ENCODE results near the gene TLK2.
"Not testable (repeated sequence)": the region's sequence is repeated elsewhere in the genome, so short reads cannot be mapped to it uniquely, and the experiment has no call there.

TLK2 gene

GRCh38 chr17:62562656-62563055 is 84.0 kb downstream of the TLK2 start:
- DNase-seq = peak; percentile 45

GRCh38 chr17:62565817-62566216 is 87.2 kb downstream of the TLK2 start:
- DNase-seq = peak; percentile 50

DNA sequence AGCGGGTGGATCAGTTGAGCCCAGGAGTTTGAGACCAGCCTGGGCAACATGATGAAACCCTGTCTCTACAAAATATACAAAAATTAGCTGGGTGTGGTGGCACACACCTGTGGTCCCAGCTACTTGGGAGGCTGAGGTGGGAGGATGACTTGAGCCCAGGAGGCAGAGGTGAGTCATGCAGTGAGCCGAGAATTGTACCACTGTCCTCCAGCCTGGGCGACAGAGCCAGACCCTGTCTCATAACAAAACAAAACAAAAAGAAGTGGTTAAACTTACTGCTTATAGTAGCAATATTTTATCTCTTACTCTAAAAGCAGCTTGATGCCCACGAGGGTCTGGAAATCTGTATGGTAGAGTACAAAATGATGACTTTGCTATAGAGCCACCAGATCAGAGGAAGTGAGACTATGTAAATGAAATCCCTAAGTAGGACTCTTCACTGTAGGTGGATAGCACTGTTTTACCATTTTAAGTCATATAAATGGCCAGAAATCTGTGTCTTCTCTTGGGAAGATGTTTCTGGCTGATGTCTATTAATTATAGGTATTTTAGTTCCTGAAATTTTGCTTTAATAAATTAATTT is 88.5 kb downstream of the TLK2 start:
- DNase-seq = no peak

- DNase-seq = no peak
These were observed 93.9 kb downstream of the TLK2 start for GRCh38 chr17:62572488-62572887.

- DNase-seq = no peak
These were observed 94.3 kb downstream of the TLK2 start for GRCh38 chr17:62572888-62573401.

DNA sequence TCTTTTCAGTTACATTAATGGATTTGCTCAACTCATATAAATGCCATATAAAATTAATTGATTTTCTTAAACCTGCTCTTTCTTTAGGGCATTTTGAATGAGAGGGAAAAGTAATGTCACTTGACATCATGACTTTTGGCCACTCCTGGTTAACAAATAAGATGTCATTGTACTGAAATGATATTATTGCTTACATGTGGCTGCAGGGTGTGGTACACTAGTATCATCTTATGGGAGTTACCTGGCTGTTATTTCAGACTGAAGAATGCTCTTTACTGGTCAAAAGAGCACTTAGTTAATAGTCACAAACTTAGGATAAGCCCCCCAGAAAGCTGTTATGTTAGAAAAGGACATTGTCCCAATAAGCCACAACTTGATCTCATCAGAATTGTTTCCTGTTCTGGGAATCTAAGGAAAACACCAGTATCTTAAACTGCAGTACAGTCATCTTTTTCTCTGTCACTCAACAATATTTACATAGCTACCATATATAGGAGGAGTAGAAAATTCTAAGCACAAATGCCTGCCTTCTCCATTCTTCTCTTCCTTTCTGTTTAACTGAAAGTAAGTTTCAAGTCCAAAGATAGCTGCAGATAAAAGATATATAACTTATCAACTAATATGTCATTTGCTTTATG is 95.0 kb downstream of the TLK2 start:
- no peak for DNase-seq

DNA sequence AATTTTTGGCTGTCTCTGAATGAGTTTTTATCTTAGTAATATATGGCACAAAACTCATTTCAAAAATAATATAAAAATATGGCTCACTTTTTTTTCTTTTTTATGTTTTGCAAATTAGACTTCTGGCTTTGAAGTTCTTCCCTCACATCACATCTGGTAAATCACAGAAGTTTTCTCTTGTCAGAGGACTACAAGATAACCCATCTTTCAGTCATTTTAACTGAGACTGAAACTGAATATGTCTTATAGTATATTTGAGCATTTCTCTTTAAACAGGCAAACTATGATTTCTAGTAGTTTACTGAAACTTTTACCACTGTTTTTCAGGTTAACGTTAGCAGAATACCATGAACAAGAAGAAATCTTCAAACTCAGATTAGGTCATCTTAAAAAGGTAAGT is 97.8 kb downstream of the TLK2 start:
- DNase-seq = no peak

DNA sequence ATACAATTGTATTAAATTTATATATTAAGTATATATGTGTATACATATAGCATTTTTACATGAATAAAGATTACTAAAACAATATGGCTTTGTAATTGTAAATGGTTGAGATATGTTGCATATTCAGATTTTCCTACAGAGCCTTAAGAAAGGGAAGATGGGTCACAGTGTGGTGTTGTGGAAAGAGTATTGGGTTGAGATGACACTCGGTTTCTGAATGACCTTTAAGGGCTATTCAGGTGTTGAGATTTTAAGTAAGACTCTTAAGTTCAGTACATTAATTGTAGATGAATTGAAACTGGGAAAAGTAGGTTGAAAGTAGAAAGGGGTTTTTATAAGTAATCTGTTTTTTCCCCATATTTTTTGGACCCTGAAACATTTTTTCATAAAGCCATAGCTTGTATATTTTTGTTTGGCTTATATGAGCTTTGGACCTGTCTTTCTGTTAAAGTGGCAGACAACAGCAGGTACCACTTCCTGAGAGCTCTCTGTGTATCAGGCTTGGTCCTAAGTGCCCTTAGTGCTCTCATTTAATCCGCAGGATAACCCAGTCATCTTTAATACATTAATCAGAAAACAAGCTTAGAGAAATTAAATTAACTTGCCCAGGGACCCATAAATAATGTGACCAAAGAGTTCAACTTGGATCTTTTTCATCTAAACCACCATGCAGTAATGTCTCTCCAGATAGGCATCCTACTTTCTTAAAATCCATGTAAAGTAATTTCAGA is 100.3 kb downstream of the TLK2 start:
- no peak for DNase-seq

DNA sequence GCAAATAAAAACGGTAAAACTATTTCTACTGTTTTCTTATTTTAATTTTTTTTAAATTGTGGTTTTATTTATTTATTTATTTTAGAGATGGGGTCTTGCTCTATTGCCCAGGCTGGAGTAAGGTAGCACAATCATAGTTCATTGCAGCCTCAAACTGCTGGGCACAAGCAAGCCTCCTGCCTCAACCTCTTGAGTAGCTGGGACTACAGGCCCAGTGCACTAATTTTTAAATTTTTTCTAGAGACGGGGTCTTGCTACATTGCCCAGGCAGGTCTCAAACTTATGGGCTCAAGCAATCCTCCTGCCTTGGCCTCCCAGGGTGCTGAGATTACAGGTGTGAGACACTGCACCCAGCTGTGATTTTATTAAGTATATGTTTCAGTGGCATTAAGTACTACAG is 102.3 kb downstream of the TLK2 start:
- no peak for DNase-seq

DNA sequence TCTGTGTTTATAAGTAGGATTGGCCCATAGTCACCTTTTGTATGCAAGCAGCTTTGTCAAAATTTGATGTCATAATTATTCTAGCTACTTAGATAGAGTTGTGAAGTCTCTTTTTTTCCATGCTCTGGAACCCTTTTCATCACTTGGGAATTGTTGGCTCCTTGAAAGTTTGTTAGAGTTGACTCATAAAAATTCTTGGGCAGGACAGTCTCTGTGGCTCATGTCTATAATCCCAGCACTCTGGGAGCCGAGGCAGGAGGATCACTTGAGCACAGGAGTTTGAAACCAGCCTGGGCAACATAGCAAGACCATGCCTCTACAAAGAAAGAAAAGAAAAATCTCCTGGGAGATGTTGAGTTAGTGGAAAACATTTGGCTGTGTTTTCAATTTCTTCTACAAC is 103.1 kb downstream of the TLK2 start:
- no peak for DNase-seq

DNA sequence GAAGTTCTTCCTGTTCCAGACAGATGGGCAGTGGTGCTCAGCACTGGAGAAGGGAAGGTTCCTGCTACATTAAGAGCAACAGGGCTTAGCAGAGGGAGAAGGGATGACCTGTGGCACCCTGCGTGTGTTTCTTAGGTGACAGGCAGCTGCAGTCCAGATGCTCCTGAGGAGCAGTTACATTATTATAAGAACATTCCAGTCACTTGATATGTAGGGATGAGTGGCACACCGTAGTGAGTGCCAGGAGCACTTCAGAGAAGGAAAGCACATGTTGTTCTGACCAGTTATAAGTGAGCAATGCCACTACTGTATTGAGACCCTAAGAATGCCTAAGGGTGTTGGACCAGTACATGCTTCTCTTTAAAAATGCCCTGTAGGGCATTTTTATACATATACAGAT is 108.9 kb downstream of the TLK2 start:
- no peak for DNase-seq

- DNase-seq = no peak
These were observed 109.5 kb downstream of the TLK2 start for GRCh38 chr17:62588109-62588508.

- DNase-seq = no peak
These were observed 112.7 kb downstream of the TLK2 start for GRCh38 chr17:62591333-62591732.

DNA sequence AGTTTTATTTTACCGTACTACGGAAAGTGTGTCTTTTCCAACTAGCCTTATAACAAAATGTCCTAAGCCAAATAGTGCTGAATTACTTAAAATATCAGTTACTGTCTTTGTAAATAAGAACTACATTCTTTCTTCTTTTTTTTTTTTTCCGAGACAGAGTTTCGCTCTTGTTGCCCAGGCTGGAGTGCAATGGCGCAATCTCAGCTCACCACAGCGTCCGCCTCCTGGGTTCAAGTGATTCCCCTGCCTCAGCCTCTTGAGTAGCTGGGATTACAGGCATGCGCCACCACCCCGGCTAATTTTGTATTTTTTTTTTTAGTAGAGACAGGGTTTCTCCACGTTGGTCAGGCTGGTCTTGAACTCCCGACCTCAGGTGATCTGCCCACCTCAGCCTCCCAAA is 113.2 kb downstream of the TLK2 start:
- DNase-seq = not testable (repeated sequence)

- no peak for DNase-seq
These were observed 113.9 kb downstream of the TLK2 start for GRCh38 chr17:62592341-62593099.

DNA sequence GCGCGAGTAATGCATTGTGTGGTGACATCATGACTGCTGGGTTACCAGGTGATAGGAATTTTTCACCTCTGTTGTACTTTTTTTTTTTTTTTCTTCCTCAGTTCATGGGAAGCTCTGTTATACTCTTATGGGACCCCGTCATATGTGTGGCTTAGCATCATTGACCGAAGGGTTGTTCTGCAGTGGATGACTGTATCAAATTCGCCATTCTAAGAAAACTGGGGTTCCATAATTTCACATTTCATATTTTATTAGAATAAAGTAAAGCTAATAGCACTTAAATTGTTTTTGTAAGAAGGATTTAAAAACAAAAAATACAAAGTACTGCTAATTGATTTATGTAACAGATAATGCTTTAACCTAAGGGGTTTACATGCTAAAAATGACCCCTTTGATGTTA is 116.9 kb downstream of the TLK2 start:
- DNase-seq = no peak

GRCh38 chr17:62596662-62597061 is 118.0 kb downstream of the TLK2 start:
- no peak for DNase-seq

GRCh38 chr17:62597150-62597549 is 118.5 kb downstream of the TLK2 start:
- DNase-seq = no peak

- peak; percentile 12 for DNase-seq
These were observed 119.3 kb downstream of the TLK2 start for GRCh38 chr17:62597920-62598319.

DNA sequence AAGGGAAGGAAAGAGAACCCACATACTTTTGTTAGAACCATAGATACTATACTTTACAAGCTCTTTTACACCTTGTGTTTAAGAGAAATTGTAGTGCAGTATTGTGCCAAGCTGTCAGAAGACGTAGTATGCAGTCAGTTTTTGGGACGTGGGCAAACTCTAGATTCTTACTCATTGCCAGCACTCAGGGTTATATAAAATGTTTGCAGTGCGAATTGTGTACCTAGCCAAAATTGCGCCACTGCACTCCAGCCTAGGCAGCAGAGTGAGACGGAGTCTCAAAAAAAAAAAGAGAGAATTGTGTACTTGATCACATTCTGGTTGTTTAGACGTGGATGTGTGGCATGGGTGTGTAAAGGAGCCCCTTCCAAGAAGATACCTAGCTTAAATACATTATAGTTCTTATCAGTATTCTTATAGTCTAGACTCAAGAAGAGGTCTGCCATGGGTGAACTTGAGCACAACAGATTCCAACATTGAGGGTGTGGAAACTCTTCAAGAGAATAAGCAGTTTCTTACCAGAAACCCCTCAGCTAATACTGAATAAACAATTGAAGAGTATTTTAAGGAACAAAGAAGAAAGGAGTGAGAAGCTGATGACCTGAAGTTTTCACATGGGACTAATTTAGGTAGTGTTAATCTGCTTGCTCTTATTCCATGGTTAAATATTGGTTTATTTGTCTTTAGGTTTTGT is 121.5 kb downstream of the TLK2 start:
- no peak for DNase-seq

DNA sequence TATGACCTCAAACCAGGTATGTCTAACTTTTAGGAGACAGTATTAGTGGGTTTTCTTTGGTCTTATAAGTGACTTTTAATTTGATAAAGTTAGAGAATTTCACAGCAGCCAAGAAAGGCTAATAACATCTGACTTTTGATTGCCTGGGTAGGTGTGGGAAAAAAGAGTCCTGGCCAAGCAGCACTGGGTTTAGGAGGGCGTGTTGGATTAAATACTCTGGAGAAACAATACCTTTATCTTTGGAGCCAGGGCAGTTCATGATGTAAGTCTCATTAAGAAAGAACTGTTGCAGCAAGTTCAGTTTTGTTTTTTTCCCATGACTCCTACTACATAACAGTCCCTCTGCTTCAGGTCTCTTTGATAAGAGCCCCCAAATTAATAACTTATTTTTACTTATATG is 122.2 kb downstream of the TLK2 start:
- DNase-seq = no peak

DNA sequence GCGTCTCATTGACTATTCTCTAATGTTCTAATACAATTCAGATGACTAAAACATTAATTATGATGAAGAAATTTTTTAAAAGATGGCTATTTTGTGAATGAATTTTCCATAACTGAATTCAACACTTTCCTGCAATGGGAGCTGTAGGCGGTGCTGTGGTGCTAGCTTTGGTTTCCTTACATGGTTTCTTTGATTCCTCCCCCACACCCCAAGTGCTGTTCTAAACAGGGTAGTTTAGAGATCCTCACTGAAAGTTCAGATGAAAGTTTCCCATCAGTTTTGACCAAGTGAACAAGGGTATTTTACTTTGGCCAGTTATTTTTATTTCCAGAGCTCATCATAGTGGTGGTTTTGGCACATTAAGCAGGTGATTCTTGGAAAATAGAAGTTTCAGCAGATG is 122.8 kb downstream of the TLK2 start:
- DNase-seq = no peak

DNA sequence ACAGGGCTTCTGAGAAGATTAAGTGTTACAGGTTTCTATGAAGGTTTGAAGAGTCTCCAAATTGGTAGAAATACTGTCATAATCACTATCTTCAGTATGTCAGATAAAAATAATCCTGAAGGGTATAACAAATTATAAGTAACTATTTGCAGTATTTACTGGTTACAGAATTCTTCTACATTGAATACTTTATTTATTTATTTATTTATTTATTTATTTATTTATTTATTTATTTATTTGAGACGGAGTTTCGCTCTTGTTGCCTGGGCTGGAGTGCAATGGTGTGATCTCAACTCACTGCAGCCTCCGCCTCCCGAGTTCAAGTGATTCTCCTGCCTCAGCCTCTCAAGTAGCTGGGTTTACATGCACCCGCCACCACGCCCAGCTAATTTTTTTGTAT is 125.2 kb downstream of the TLK2 start:
- DNase-seq = not testable (repeated sequence)

All from NCI-H226 (cell line).